Measurements from ENCODE around the gene HCN2. TPM values are rescaled to one million over a fixed set of nuclear protein-coding genes. Genes with fewer than 3 reads are reported as not detected.

HCN2 gene
- total RNA-seq, 1 donor from 2014 or later, result 5.5 TPM

GRCh38 chr19:662207-662961 is 72.7 kb downstream of the HCN2 start:
- Histone ChIP-seq H3K4me1 (ENCODE audit: insufficient read depth, low read length) (peaks cover 30% of the 10 kb centered on the region), H2AFZ (ENCODE audit: low read depth, low read length) (no peak overlapping the region), H3K36me3 (ENCODE audit: insufficient read depth, low read length) (no peaks in the 10 kb centered on the region), H3K4me2 (ENCODE audit: low read length) (peak overlapping the region; percentile 93), H3K4me3 (ENCODE audit: insufficient read depth, low read depth, low read length) (peak overlapping the region; percentile 70), H3K27ac (ENCODE audit: low read depth, low read length) (peak overlapping the region; percentile 78), H4K20me1 (ENCODE audit: insufficient read depth, low read length) (peaks cover 47% of the 10 kb centered on the region), H3K9me3 (ENCODE audit: insufficient read depth, low read depth, low read length) (peaks cover 3% of the 10 kb centered on the region), H3K27me3 (ENCODE audit: insufficient read depth, low read length) (no peaks in the 10 kb centered on the region), H3K9ac (ENCODE audit: low read length) (peak overlapping the region; percentile 95), H3K79me2 (ENCODE audit: insufficient read depth, low read length) (peaks cover 59% of the 10 kb centered on the region)
- no peaks in the 10 kb centered on the region for H3K9me3 Mint-ChIP-seq (ENCODE audit: unreplicated experiment)
- H3K36me3 Mint-ChIP-seq (ENCODE audit: low read depth, unreplicated experiment), result peaks cover 4% of the 10 kb centered on the region
- peak overlapping the region; percentile 90 for H3K4me3 Mint-ChIP-seq (ENCODE audit: unreplicated experiment)
- TF ChIP-seq EZH2 (IDR thresholded peaks at IDR 0.05; ENCODE audit: insufficient read depth, low read length) (no peak), CTCF (IDR thresholded peaks at IDR 0.05; ENCODE audit: insufficient read depth, low read depth, low read length) (no peak)
- H3K4me1 Mint-ChIP-seq (ENCODE audit: low read depth, unreplicated experiment), result peaks cover 5% of the 10 kb centered on the region
- peak overlapping the region; percentile 81 for H3K27ac Mint-ChIP-seq (ENCODE audit: unreplicated experiment)
- H3K27me3 Mint-ChIP-seq (ENCODE audit: low read depth, unreplicated experiment), result no peaks in the 10 kb centered on the region
- no peak for FAIRE-seq
- peak; percentile 32 for DNase-seq (ENCODE audit: low read depth)

GRCh38 chr19:662962-663681 is 73.4 kb downstream of the HCN2 start, which contains the start of gene RNF126:
Gene RNF126 (minus strand): TSS chr19:663214. CDS start chr19:663121, 93 bp downstream.
- H3K9ac ChIP-seq (ENCODE audit: low read length), result peak within 1 kb of the TSS; percentile 95
- peak within 1 kb of the TSS; percentile 78 for H3K27ac ChIP-seq (ENCODE audit: low read depth, low read length)
- peak within 1 kb of the TSS; percentile 93 for H3K4me2 ChIP-seq (ENCODE audit: low read length)
- DNase-seq (ENCODE audit: low read depth) (peak; percentile 71), FAIRE-seq (no peak)
- TF ChIP-seq CTCF (IDR thresholded peaks at IDR 0.05; ENCODE audit: insufficient read depth, low read depth, low read length) (no peak), EZH2 (IDR thresholded peaks at IDR 0.05; ENCODE audit: insufficient read depth, low read length) (no peak)
- peaks cover 30% of the 10 kb centered on the region for H3K4me1 ChIP-seq (ENCODE audit: insufficient read depth, low read length)
- no peaks in the 10 kb centered on the region for H3K27me3 Mint-ChIP-seq (ENCODE audit: low read depth, unreplicated experiment)
- peak within 1 kb of the TSS; percentile 90 for H3K4me3 Mint-ChIP-seq (ENCODE audit: unreplicated experiment)
- no peaks in the 10 kb centered on the region for H3K36me3 ChIP-seq (ENCODE audit: insufficient read depth, low read length)
- peaks cover 5% of the 10 kb centered on the region for H3K4me1 Mint-ChIP-seq (ENCODE audit: low read depth, unreplicated experiment)
- peaks cover 4% of the 10 kb centered on the region for H3K36me3 Mint-ChIP-seq (ENCODE audit: low read depth, unreplicated experiment)
- no peaks in the 10 kb centered on the region for H3K27me3 ChIP-seq (ENCODE audit: insufficient read depth, low read length)
- peak within 1 kb of the TSS; percentile 95 for H2AFZ ChIP-seq (ENCODE audit: low read depth, low read length)
- H3K27ac Mint-ChIP-seq (ENCODE audit: unreplicated experiment), result peak within 1 kb of the TSS; percentile 81
- H3K9me3 ChIP-seq (ENCODE audit: insufficient read depth, low read depth, low read length), result peaks cover 3% of the 10 kb centered on the region
- peak within 1 kb of the TSS; percentile 70 for H3K4me3 ChIP-seq (ENCODE audit: insufficient read depth, low read depth, low read length)
- peaks cover 52% of the 10 kb centered on the region for H3K79me2 ChIP-seq (ENCODE audit: insufficient read depth, low read length)
- peaks cover 2% of the 10 kb centered on the region for H3K9me3 Mint-ChIP-seq (ENCODE audit: unreplicated experiment)
- peaks cover 40% of the 10 kb centered on the region for H4K20me1 ChIP-seq (ENCODE audit: insufficient read depth, low read length)
